ENCODE data around the gene NEAT1. TPM values are rescaled to one million over a fixed set of nuclear protein-coding genes. Genes with fewer than 3 reads are reported as not detected.

Gene NEAT1
- total RNA-seq, 4 donors from 2014 or later, result 370 to 782 (median 680) TPM

DNA sequence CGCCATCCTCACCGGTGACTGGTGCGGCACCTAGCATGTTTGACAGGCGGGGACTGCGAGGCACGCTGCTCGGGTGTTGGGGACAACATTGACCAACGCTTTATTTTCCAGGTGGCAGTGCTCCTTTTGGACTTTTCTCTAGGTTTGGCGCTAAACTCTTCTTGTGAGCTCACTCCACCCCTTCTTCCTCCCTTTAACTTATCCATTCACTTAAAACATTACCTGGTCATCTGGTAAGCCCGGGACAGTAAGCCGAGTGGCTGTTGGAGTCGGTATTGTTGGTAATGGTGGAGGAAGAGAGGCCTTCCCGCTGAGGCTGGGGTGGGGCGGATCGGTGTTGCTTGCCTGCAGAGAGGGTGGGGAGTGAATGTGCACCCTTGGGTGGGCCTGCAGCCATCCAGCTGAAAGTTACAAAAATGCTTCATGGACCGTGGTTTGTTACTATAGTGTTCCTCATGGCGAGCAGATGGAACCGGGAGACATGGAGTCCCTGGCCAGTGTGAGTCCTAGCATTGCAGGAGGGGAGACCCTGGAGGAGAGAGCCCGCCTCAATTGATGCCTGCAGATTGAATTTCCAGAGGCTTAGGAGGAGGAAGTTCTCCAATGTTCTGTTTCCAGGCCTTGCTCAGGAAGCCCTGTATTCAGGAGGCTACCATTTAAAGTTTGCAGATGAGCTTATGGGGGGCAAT, 1.1 kb downstream of the NEAT1 start:
- Histone ChIP-seq H3K4me1 (peaks cover 22 to 54% (median 45%) of the 10 kb centered on the region in 4 donors), H3K9me3 (no peaks in the 10 kb centered on the region), H3K27ac (peak overlapping the region; percentile 100), H3K36me3 (peaks cover 0 to 14% (median 0%) of the 10 kb centered on the region in 4 donors), H3K27me3 (no peaks in the 10 kb centered on the region), H3K4me3 (peak overlapping the region; percentile 73 to 90 (median 78))
- intact Hi-C loops (cut with DNase I; ENCODE audit: low total_unique reads) (loop anchor here (5.0 kb wide), 1 partner anchor 74 kb away; the partner anchor contains the start of gene MALAT1), in situ Hi-C loops (cut with MboI; ENCODE audit: low pct_ligation_motif_present in 1 of 4, low pct_unique_long_range_greater_than_20kb in 1 of 4, low sequenced_read_pairs in 3 of 4) (loop anchor here in 2 of 4 donors (10.0 kb wide), 1 partner anchor 81 kb away; no protein-coding TSS in a partner anchor)
- TF ChIP-seq EP300 (IDR thresholded peaks at IDR 0.05; ENCODE audit: low read depth) (no peak), POLR2AphosphoS5 (IDR thresholded peaks at IDR 0.05) (peak; percentile 23 to 65 (median 61)), POLR2A (IDR thresholded peaks at IDR 0.05) (no peak)
- TF ChIP-seq, protein P1, sequence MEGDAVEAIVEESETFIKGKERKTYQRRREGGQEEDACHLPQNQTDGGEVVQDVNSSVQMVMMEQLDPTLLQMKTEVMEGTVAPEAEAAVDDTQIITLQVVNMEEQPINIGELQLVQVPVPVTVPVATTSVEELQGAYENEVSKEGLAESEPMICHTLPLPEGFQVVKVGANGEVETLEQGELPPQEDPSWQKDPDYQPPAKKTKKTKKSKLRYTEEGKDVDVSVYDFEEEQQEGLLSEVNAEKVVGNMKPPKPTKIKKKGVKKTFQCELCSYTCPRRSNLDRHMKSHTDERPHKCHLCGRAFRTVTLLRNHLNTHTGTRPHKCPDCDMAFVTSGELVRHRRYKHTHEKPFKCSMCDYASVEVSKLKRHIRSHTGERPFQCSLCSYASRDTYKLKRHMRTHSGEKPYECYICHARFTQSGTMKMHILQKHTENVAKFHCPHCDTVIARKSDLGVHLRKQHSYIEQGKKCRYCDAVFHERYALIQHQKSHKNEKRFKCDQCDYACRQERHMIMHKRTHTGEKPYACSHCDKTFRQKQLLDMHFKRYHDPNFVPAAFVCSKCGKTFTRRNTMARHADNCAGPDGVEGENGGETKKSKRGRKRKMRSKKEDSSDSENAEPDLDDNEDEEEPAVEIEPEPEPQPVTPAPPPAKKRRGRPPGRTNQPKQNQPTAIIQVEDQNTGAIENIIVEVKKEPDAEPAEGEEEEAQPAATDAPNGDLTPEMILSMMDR (IDR thresholded peaks at IDR 0.05), result peak in 1 of 5 experiments; percentile 9
- WGBS, 2 donors (ENCODE audit: low coverage in 1 of 2), result 0% methylated on average over 19 of the region's 19 CpGs; no CpG with 5 or more reads in 1 of the 2 donors
- DNase-seq, result peak; percentile 44

DNA sequence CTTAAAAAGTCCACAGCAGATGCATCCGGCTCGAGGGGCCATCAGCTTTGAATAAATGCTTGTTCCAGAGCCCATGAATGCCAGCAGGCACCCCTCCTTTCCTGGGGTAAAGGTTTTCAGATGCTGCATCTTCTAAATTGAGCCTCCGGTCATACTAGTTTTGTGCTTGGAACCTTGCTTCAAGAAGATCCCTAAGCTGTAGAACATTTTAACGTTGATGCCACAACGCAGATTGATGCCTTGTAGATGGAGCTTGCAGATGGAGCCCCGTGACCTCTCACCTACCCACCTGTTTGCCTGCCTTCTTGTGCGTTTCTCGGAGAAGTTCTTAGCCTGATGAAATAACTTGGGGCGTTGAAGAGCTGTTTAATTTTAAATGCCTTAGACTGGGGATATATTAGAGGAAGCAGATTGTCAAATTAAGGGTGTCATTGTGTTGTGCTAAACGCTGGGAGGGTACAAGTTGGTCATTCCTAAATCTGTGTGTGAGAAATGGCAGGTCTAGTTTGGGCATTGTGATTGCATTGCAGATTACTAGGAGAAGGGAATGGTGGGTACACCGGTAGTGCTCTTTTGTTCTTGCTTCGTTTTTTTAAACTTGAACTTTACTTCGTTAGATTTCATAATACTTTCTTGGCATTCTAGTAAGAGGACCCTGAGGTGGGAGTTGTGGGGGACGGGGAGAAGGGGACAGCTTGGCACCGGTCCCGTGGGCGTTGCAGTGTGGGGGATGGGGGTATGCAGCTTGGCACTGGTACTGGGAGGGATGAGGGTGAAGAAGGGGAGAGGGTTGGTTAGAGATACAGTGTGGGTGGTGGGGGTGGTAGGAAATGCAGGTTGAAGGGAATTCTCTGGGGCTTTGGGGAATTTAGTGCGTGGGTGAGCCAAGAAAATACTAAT, 1.9 kb downstream of the NEAT1 start:
- WGBS, 2 donors (ENCODE audit: low coverage in 1 of 2), result 0 to 1% methylated on average over 6 to 18 of the region's 18 CpGs
- Histone ChIP-seq H3K4me3 (peak overlapping the region; percentile 73 to 90 (median 78)), H3K9me3 (no peaks in the 10 kb centered on the region), H3K27me3 (no peaks in the 10 kb centered on the region), H3K27ac (peak overlapping the region; percentile 100), H3K4me1 (peaks cover 22 to 52% (median 45%) of the 10 kb centered on the region in 4 donors), H3K36me3 (peaks cover 0 to 14% (median 0%) of the 10 kb centered on the region in 4 donors)
- TF ChIP-seq POLR2A (IDR thresholded peaks at IDR 0.05) (peak; percentile 8), POLR2AphosphoS5 (IDR thresholded peaks at IDR 0.05) (peak; percentile 4 to 84 (median 80)), EP300 (IDR thresholded peaks at IDR 0.05; ENCODE audit: low read depth) (no peak)
- TF ChIP-seq, protein P1 (IDR thresholded peaks at IDR 0.05), result no peak
- peak; percentile 69 for DNase-seq
- in situ Hi-C loops (cut with MboI; ENCODE audit: low pct_ligation_motif_present in 1 of 4, low pct_unique_long_range_greater_than_20kb in 1 of 4, low sequenced_read_pairs in 3 of 4), result loop anchor here in 2 of 4 donors (10.0 kb wide), 1 partner anchor 80 kb away; no protein-coding TSS in a partner anchor
- intact Hi-C loops (cut with DNase I; ENCODE audit: low total_unique reads), result loop anchor here (1.0 to 5.0 kb wide), 2 partner anchors 58 to 73 kb away; partner anchors contain the start of gene MALAT1

DNA sequence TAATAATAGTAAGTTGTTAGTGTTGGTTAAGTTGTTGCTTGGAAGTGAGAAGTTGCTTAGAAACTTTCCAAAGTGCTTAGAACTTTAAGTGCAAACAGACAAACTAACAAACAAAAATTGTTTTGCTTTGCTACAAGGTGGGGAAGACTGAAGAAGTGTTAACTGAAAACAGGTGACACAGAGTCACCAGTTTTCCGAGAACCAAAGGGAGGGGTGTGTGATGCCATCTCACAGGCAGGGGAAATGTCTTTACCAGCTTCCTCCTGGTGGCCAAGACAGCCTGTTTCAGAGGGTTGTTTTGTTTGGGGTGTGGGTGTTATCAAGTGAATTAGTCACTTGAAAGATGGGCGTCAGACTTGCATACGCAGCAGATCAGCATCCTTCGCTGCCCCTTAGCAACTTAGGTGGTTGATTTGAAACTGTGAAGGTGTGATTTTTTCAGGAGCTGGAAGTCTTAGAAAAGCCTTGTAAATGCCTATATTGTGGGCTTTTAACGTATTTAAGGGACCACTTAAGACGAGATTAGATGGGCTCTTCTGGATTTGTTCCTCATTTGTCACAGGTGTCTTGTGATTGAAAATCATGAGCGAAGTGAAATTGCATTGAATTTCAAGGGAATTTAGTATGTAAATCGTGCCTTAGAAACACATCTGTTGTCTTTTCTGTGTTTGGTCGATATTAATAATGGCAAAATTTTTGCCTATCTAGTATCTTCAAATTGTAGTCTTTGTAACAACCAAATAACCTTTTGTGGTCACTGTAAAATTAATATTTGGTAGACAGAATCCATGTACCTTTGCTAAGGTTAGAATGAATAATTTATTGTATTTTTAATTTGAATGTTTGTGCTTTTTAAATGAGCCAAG, 2.7 kb downstream of the NEAT1 start:
- Histone ChIP-seq H3K4me3 (peak overlapping the region; percentile 73 to 90 (median 78)), H3K36me3 (peaks cover 0 to 14% (median 0%) of the 10 kb centered on the region in 4 donors), H3K27ac (peak overlapping the region; percentile 100), H3K9me3 (no peaks in the 10 kb centered on the region), H3K4me1 (peaks cover 15 to 52% (median 45%) of the 10 kb centered on the region in 4 donors), H3K27me3 (no peaks in the 10 kb centered on the region)
- peak; percentile 69 for DNase-seq
- intact Hi-C loops (cut with DNase I; ENCODE audit: low total_unique reads), result loop anchor here (1.0 kb wide), 1 partner anchor 57 kb away; no protein-coding TSS in a partner anchor
- TF ChIP-seq POLR2AphosphoS5 (IDR thresholded peaks at IDR 0.05), result peak; percentile 85 to 95 (median 87)
- TF ChIP-seq POLR2A (IDR thresholded peaks at IDR 0.05), result peak; percentile 83
- no peak for TF ChIP-seq EP300 (IDR thresholded peaks at IDR 0.05; ENCODE audit: low read depth)
- TF ChIP-seq, protein P1 (IDR thresholded peaks at IDR 0.05), result peak in 4 of 5 experiments; percentile 11 to 67 (median 47)
- in situ Hi-C loops (cut with MboI; ENCODE audit: low pct_ligation_motif_present in 1 of 4, low pct_unique_long_range_greater_than_20kb in 1 of 4, low sequenced_read_pairs in 3 of 4), result loop anchor here in 2 of 4 donors (10.0 kb wide), 1 partner anchor 79 kb away; no protein-coding TSS in a partner anchor
- 0% methylated on average over 3 to 9 of the region's 9 CpGs for WGBS, 2 donors (ENCODE audit: low coverage in 1 of 2)
